Astrocyte (in vitro differentiated cells and primary cell): ENCODE results near the gene UBE2F. TPM values are rescaled to one million over a fixed set of nuclear protein-coding genes. Genes with fewer than 3 reads are reported as not detected.

Experiments used
- DNase-seq: peaks from one replicate; pipeline ENCODE4 v3.0.0-alpha.2; 2010; ENCODE audit warnings: low read depth
- FAIRE-seq: peaks from 2 replicates; lab custom pipeline; 2011; peaks lifted over from hg19 to GRCh38; lab: Jason Lieb, UNC
- H2AFZ ChIP-seq: 2 replicates; pipeline ENCODE4 v1.6.0; 2012; ENCODE audit warnings: low read depth, low read length, inconsistent platforms
- H3K27ac ChIP-seq: 2 replicates; pipeline ENCODE4 v1.5.1; 2011; ENCODE audit warnings: low read depth, low read length, inconsistent platforms
- H3K27me3 ChIP-seq: 2 replicates; pipeline ENCODE4 v1.6.0; 2011; ENCODE audit warnings: low read length, inconsistent platforms; ENCODE audit not compliant: insufficient read depth
- H3K36me3 ChIP-seq: 2 replicates; pipeline ENCODE4 v1.5.1; 2011; ENCODE audit warnings: low read length, inconsistent platforms; ENCODE audit not compliant: insufficient read depth
- H3K4me1 ChIP-seq: 2 replicates; pipeline ENCODE4 v1.5.1; 2011; ENCODE audit warnings: low read length, inconsistent platforms; ENCODE audit not compliant: insufficient read depth
- H3K4me2 ChIP-seq: 2 replicates; pipeline ENCODE4 v1.6.0; 2012; ENCODE audit warnings: low read length, inconsistent platforms
- H3K4me3 ChIP-seq: 2 replicates; pipeline ENCODE4 v1.5.1; 2011; ENCODE audit warnings: low read depth, mild to moderate bottlenecking, low read length, inconsistent platforms; ENCODE audit not compliant: insufficient read depth
- H3K79me2 ChIP-seq: 2 replicates; pipeline ENCODE4 v1.6.0; 2012; ENCODE audit warnings: mild to moderate bottlenecking, low read length, inconsistent platforms; ENCODE audit not compliant: insufficient read depth
- H3K9ac ChIP-seq: 2 replicates; pipeline ENCODE4 v1.6.0; 2012; ENCODE audit warnings: mild to moderate bottlenecking, low read length, inconsistent platforms
- H3K9me3 ChIP-seq: 2 replicates; pipeline ENCODE4 v1.5.1; 2012; ENCODE audit warnings: low read depth, mild to moderate bottlenecking, low read length, inconsistent platforms; ENCODE audit not compliant: insufficient read depth
- H4K20me1 ChIP-seq: 2 replicates; pipeline ENCODE4 v1.6.0; 2012; ENCODE audit warnings: low read length, inconsistent platforms; ENCODE audit not compliant: insufficient read depth
- H3K27ac Mint-ChIP-seq: one replicate; pipeline ENCODE4 v1.8.0; 2021; ENCODE audit warnings: mild to moderate bottlenecking, mixed read lengths; ENCODE audit not compliant: unreplicated experiment
- H3K27me3 Mint-ChIP-seq: one replicate; pipeline ENCODE4 v1.8.0; 2021; ENCODE audit warnings: low read depth, mixed read lengths; ENCODE audit not compliant: unreplicated experiment
- H3K36me3 Mint-ChIP-seq: one replicate; pipeline ENCODE4 v1.8.0; 2021; ENCODE audit warnings: low read depth, mixed read lengths; ENCODE audit not compliant: unreplicated experiment
- H3K4me1 Mint-ChIP-seq: one replicate; pipeline ENCODE4 v1.8.0; 2021; ENCODE audit warnings: low read depth, mixed read lengths; ENCODE audit not compliant: unreplicated experiment
- H3K4me3 Mint-ChIP-seq: one replicate; pipeline ENCODE4 v1.8.0; 2021; ENCODE audit warnings: mild to moderate bottlenecking, moderate library complexity, mixed read lengths; ENCODE audit not compliant: unreplicated experiment
- H3K9me3 Mint-ChIP-seq: one replicate; pipeline ENCODE4 v1.8.0; 2021; ENCODE audit warnings: mild to moderate bottlenecking, mixed read lengths; ENCODE audit not compliant: unreplicated experiment
- CTCF ChIP-seq: IDR thresholded peaks from 2 replicates; pipeline ENCODE4 v1.5.1; 2011; ENCODE audit warnings: low read depth, mild to moderate bottlenecking, inconsistent platforms, low read length, moderate library complexity; ENCODE audit not compliant: insufficient read depth
- EZH2 ChIP-seq: IDR thresholded peaks from 2 replicates; pipeline ENCODE4 v1.6.1; 2012; ENCODE audit warnings: mild to moderate bottlenecking, low read length, inconsistent platforms; ENCODE audit not compliant: insufficient read depth
- total RNA-seq: library from RNA; stranded (reverse); gene quantifications from 2 replicates; pipeline ENCODE4 v1.2.1, GENCODE V29; 2021

The UBE2F gene
- total RNA-seq, 1 donor from 2014 or later = 67.1 TPM

GRCh38 chr2:238038203-238038602 is 71.4 kb downstream of the UBE2F start:
- Mint-ChIP-seq H3K27ac (no peak overlapping the region), H3K4me1 (no peaks in the 10 kb centered on the region), H3K36me3 (peaks cover 31% of the 10 kb centered on the region), H3K27me3 (no peaks in the 10 kb centered on the region), H3K4me3 (no peak overlapping the region), H3K9me3 (no peaks in the 10 kb centered on the region)
- no peak for FAIRE-seq
- Histone ChIP-seq H2AFZ (no peak overlapping the region), H3K79me2 (no peaks in the 10 kb centered on the region), H3K4me3 (no peak overlapping the region), H3K9me3 (no peaks in the 10 kb centered on the region), H3K4me2 (no peak overlapping the region), H3K4me1 (no peaks in the 10 kb centered on the region), H3K9ac (no peak overlapping the region), H4K20me1 (no peaks in the 10 kb centered on the region), H3K36me3 (peaks cover 12% of the 10 kb centered on the region), H3K27ac (no peak overlapping the region), H3K27me3 (no peaks in the 10 kb centered on the region)
- no peak for TF ChIP-seq EZH2
- no peak for TF ChIP-seq CTCF
- no peak for DNase-seq

- no peak overlapping the region for H2AFZ ChIP-seq
- no peaks in the 10 kb centered on the region for H3K79me2 ChIP-seq
- DNase-seq (no peak), FAIRE-seq (no peak)
- no peaks in the 10 kb centered on the region for H3K27me3 Mint-ChIP-seq
- H3K4me1 ChIP-seq = no peaks in the 10 kb centered on the region
- H3K4me2 ChIP-seq = no peak overlapping the region
- H3K27me3 ChIP-seq = no peaks in the 10 kb centered on the region
- no peaks in the 10 kb centered on the region for H3K9me3 Mint-ChIP-seq
- no peak for TF ChIP-seq EZH2
- TF ChIP-seq CTCF = no peak
- peaks cover 28% of the 10 kb centered on the region for H3K36me3 Mint-ChIP-seq
- peaks cover 14% of the 10 kb centered on the region for H3K36me3 ChIP-seq
- no peak overlapping the region for H3K27ac ChIP-seq
- no peak overlapping the region for H3K27ac Mint-ChIP-seq
- H3K4me1 Mint-ChIP-seq = no peaks in the 10 kb centered on the region
- no peak overlapping the region for H3K9ac ChIP-seq
- H3K4me3 Mint-ChIP-seq = no peak overlapping the region
- H3K9me3 ChIP-seq = no peaks in the 10 kb centered on the region
- H3K4me3 ChIP-seq = no peak overlapping the region
- H4K20me1 ChIP-seq = no peaks in the 10 kb centered on the region
Measured at GRCh38 chr2:238039151-238039550, 72.3 kb downstream of the UBE2F start.

- TF ChIP-seq CTCF = no peak
- TF ChIP-seq EZH2 = no peak
- no peak overlapping the region for H2AFZ ChIP-seq
- no peaks in the 10 kb centered on the region for H3K9me3 ChIP-seq
- no peaks in the 10 kb centered on the region for H4K20me1 ChIP-seq
- no peak overlapping the region for H3K27ac ChIP-seq
- peaks cover 14% of the 10 kb centered on the region for H3K36me3 ChIP-seq
- no peak overlapping the region for H3K27ac Mint-ChIP-seq
- H3K9me3 Mint-ChIP-seq = no peaks in the 10 kb centered on the region
- H3K4me3 Mint-ChIP-seq = no peak overlapping the region
- no peaks in the 10 kb centered on the region for H3K79me2 ChIP-seq
- no peaks in the 10 kb centered on the region for H3K4me1 ChIP-seq
- H3K4me1 Mint-ChIP-seq = no peaks in the 10 kb centered on the region
- no peak overlapping the region for H3K4me3 ChIP-seq
- H3K9ac ChIP-seq = no peak overlapping the region
- DNase-seq (no peak), FAIRE-seq (no peak)
- H3K36me3 Mint-ChIP-seq = peaks cover 28% of the 10 kb centered on the region
- no peaks in the 10 kb centered on the region for H3K27me3 Mint-ChIP-seq
- H3K27me3 ChIP-seq = no peaks in the 10 kb centered on the region
- H3K4me2 ChIP-seq = no peak overlapping the region
Measured at GRCh38 chr2:238039985-238040384, 73.2 kb downstream of the UBE2F start.
